ENCODE results near the gene SUSD6.

- TF ChIP-seq ZNF274 (IDR thresholded peaks at IDR 0.05; ENCODE audit: low read depth, low read length) (no peak), SUZ12 (IDR thresholded peaks at IDR 0.05; ENCODE audit: extremely low read depth, insufficient read depth, insufficient read length) (no peak), YY1 (IDR thresholded peaks at IDR 0.05; ENCODE audit: insufficient read depth, insufficient read length) (no peak)
These were observed 5.0 kb downstream of the SUSD6 start for GRCh38 chr14:69616408-69616773.

Data from NT2/D1 (cell line).